HPDE6-E6E7 (cell line): ENCODE data around the gene CELA1.

Experiments
- DNase-seq: peaks from one replicate; pipeline ENCODE4 v3.0.0; 2011; ENCODE audit warnings: missing footprints; ENCODE audit errors: extremely low spot score

Gene CELA1

DNA sequence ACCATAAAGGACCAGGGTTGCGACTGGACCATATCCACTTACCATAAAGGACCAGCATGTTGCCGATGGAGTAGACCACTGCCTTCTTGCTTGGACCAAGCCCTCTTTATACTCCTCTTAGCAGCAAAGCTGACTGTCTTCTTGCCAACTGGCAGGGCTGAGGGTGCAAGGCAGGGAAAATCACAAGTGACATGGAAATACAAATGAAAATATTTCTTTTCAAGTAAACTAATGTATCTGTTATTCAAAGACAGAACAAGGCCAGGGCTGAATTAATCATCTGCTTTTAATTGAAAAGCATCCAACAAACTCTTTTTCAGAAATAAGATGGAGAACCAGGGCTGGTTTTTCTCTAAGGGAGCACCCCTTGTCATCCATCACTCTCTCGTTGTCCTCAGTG, at the start of gene CELA1:
Gene CELA1 (minus strand): TSS at position 99 of the 400 bp plus-strand sequence. CDS start 41 bp downstream, at position 58.
- DNase-seq: no peak

DNA sequence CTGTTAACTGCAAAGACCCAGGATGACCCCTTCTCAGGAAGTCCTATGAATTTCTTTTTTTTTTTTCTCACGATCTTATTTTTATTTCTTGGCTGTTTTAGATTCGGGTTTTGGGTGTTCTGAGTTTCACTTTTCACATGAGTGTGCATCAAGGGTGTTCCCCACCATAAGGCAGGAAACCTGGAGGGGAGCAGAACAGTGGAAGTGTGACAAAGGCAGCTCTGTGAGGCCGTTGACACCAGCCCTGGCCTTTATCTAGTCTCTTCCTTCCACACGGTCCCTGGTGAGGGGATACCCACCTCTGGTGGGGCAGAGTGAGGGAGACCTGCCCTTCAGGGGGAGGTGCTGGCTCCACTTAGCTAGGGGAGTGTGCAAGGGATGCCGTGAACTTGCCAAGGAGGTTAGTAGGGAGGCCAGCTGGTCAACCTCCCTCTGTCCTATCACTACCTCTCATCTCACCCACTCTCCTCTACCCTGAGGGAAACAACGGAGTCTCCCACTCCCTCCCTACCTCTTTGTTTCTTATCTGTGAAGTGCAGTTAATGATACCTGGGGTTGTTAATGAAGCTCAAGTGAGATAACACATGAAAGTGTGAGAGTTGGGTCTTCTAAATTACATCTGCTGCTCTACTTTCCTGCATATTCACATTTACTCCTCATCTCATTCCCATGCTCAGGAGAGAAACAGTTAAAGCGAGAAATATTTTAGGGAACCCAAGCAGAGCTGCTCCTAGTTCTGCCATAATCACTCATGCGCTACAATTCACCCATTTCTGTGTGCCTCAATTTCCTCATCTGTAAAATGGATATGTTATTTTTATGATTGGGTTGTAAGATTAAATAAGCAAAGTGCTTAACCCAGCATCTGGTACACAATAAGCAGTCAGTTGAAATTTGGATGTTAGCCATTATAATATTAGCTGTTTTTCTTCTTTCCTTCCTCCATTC, 49.1 kb upstream of the CELA1 start:
- DNase-seq: no peak

DNA sequence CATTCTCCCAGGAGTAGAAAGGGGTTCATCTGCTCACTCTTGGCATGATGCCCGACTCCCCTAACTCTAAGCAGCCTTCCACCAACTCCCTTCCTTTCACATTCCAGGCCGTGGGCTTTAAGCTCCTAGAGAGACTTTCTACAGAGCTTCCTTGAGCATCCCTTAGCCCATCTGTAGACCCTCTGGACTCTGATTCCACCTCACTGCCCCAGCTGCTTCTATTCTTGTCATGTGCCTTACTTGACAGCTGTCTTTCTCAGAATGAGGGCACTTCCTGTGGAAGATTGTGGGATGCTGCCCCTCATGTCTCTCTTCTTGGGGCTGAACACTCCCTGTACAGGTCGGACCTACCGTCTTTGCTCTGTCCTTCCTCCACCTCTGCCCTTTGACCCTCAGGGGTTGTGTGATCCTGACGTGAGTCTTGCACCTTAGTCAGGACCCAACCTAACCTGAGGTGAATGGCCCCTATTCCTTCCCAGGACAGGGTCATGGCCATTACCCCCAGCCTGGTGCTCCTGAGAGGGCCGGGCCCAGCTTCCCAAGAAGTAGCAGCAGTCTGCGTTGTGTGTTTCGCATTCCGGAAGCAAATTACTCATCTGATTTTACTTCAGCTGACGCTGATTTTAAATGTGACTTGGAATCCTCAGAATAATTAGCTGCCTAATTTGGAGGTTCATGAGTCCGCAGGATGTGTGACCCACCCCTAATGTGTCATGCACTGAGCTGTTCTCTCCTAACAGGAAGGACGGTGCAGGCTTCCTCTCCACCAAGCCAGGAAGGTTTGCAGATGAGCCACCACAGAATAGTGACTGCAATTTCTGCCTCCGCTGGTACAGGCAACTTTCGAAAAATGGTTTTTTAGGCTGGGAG, 47.4 kb upstream of the CELA1 start:
- peak; percentile 74 for DNase-seq

DNA sequence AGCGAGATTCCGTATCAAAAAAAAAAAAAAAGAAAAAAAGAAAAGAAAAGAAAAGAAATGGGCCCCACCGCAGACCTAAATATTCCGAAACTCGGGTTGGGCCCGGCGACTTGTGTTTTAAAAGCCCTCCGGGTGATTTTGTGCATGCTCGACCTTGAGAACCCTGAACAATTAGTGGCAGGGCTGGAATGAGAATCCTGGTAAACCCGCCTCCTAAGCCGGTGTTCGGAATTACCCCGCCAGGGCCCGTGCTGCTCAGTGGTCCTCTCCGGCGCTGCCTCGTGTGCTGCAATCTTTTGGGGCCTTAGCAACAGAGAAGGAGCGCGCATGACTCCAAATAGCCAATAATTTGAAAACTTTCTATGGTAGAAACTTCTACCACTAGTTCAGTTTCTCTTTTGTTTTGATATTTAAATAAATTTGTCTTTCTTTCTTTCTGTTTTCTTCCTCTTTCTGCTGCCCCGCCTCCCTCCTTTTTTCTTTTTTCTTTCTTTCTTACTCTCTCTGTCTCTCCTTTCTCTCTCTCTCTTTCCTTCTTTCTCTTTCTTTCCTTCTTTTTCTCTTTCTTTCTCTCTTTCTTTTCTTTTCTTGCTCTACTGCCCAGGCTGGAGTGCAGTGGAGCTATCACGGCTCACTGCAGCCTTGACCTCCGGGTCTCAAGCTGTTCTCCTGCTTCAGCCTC, 46.2 kb upstream of the CELA1 start:
- DNase-seq: no peak

DNA sequence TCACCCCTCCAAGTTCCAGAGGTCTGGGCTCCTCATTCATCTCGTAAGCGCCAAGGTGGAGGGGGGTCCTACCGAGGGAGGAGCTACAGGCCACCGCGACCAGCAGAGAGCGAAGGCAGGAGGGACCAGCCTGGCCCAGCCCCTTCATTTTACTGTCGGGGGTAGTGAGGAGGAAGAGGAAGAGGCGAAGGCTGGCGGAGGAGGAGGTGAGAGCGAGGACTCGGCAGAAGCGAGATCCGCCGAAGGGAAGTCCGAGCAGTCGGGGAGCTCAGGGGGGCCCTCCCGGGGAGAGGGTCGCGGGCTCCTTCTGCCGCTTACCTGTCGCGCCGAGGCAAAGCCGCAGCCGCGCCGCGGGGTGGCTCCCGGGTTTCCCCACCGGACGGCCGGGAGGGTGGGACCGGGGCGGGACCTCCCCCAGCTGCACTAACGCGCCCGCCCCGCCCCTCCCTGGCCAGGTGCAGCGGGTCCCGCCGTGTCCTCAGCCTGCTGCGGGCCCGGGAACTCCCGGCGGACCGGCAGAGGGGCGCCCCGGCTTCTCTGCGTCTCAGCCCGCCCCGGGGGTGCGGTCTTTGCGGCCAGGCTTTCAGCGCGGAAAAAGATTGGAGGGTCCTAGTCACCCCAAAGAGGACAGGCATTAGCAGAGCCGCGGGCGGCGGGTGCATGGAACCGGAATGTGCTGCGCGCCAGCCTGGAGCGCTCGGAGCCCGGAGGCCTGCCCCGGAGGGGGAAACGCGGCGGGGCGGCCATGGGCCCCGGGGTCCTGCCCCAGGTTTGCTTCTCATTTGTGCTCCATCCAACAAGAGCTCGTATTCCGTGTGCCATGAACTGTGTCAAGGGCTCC, 45.0 kb upstream of the CELA1 start, which contains the start of gene GALNT6:
Gene GALNT6 (minus strand): TSS at position 124 of the 841 bp plus-strand sequence. CDS start 11,625 bp downstream, outside the sequence.
- DNase-seq: peak; percentile 45

DNA sequence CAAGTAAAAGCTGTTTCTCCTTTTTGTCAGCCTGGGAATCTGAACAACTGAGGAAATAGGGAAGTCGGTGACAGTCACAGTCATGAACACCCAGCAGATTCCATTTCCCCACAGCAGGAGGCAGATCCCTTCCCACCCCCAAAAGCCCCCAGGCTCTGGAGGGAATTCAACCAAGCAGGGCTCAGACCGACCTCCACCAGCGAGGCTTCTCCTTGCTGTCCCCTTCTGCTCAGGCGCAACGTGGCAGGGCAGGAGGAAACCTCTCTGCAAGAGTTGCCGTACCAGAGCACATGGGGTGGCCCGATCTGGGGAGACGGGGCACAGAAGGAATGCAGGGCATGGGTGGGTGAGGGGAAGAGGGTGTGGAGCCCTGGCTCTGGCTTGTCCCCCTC, 44.4 kb upstream of the CELA1 start:
- no peak for DNase-seq

DNA sequence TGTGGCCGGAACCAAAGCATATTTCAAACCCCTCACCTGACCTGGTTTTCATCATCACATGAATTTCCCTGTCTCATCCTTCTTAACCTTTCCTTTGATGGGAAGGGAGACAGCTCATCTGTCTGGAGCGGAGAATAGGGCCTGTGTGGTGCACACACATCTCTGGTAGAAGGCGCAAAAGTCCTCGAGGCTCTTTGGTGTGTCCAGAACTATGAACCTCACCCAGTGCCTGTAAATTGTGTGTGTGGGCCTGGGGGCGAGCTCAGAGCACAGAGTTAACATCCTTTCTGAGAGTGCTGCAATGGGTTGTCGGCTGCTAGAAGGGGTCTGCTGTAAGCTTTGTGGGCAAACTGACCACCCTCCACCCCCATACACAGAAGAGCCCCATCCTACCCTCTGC, 44.0 kb upstream of the CELA1 start:
- no peak for DNase-seq

DNA sequence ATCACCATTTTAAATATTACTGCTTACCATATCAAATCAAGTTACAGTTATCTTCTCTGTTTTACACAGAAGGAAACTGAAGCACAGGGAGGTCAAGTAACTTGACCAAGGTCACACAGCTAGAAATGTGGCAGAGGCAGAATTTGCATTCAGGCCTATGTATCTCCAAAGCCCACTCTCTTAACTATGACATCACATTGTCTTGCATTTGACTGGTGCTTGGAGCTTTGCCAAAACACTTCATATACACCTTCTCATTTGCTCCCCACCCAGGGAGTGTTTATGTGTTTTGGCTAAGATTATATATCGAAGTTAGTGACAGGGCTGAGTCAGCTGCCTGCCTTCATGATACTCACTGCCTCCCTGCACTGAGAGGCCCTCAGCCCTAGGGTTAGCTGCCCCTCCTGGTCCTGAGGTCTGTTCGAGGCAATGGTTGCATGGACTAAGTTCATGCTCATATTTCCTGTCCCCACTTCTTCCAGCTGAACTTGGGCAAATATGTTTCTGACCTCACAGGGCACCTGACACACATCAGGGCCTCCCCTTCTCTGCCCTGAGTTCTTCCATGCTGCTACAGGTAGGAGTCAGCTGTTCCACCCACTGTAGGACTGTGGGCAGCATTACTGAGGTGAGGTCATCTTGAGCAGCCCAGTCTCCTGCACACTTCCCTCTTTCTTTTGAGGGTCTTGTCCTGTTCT, 43.0 kb upstream of the CELA1 start:
- DNase-seq: no peak

DNA sequence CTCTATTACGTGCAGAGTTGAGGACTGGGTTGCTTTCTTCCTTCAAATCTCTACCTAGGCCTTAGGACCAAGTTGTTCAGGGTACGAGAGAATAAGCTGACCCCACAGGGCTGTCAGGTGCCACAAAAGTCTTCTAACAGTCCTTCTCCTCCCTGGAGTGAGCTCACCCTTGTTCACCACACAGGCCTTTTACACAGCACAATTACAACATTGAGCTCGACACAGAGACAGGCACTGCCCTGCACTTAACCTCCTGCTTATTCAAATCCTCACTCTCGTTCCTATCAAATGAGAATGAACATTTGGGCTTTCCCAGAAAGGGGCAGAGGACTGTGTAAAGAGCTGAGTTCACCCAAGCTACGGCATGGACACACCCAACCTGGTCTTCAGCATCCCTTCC, 42.4 kb upstream of the CELA1 start:
- no peak for DNase-seq

DNA sequence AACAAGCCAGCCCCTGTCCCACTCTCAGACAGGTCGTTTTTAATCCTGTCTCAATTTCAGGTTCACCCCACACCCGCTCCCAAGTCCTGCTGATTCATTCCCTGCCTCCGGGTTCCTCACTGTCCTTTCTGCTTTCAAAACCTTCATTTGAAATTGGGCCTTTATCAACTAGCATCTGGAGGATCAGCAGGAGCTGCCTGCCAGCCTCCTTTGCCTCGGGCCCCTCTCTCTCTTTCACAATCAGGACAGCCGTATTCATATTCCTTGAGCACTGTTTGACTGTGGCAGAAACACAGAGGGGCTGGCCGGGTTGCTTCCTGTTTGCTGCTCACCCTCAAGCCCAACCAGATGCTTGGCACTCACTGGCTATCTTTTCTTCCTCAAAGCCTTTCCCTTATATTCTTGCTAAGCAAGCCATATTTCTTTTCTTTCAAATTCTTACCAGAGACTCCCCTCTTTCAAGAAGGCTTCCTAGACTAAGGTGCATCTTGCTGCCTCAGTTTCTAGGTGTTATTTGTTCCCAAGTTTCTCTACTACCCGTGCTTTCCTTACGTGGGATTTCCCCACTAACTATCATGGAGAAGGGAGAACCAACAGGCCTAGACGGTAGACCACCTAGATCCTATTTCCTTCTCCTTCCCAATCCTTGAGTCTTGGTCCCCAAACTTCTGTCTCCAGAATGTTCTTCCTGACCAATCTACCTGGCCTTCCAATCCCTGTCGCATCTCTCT, 41.8 kb upstream of the CELA1 start:
- peak; percentile 31 for DNase-seq

DNA sequence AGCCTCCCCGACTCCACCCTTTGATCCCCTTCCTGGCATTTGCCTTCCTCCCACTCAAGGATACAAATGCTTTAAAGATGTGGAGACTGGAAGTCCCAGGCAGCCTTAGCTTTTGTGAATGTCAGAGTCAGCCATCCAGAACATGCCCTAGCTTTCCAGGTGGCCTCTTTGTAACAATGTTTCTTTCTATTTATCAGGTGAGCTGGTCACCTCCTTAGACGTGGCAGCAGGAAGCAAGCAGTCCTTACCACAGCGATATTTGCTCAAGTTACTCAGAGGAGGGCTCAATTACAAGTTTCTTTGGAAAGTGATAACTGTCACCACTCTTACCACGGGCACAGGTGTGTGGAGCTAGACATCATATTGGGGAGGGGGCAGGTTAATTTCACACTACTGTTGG, 39.9 kb upstream of the CELA1 start:
- no peak for DNase-seq

DNA sequence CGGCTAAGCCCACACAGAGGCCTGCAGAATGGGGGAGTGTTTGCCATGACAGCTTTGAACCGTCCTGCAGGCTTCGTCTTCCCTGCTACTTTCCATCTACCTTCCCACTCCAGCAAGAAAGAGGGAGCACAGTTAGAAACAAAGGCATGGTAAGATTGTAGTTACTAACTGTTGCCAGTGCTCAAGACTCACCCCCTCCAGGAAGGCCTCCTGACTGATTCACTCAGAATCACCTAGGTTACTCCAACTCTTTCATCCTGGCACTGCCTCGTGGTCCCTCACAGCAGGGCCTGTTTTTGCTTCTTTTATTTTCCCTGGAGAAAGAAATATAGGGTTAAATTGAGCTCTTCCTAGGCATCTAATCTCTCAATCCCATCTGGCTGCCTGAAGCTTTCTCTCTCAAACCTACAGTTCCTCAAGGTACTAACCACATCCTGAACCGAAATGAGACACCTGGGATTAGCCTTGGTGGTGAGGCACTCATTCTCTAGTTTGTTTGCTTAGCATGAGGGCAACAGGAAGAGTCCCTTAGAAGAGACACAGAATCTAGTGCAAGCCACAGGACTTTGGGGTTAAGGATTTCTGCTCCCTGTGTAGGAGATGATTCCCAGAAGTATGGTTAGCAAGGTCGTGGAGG, 36.9 kb upstream of the CELA1 start:
- DNase-seq: no peak

DNA sequence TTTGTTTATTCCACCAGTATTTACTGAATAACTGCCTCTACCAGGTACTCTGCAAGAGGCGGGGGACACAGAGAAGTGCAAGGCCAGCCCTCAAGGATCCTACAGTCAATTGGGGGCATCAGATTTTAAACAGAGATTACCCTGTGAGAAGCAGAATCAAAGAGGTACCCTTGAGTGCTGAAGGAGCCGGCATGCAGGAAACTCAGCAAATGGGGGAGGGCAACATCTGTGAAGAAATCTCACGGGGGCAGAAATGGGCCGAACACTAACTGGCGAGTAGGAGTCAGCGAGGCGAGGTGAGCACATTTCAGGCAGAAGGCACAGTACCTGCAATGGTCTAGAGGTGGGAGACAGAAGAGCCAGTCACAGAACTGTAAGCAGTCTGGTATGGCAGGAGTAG, 35.7 kb upstream of the CELA1 start:
- DNase-seq: no peak

DNA sequence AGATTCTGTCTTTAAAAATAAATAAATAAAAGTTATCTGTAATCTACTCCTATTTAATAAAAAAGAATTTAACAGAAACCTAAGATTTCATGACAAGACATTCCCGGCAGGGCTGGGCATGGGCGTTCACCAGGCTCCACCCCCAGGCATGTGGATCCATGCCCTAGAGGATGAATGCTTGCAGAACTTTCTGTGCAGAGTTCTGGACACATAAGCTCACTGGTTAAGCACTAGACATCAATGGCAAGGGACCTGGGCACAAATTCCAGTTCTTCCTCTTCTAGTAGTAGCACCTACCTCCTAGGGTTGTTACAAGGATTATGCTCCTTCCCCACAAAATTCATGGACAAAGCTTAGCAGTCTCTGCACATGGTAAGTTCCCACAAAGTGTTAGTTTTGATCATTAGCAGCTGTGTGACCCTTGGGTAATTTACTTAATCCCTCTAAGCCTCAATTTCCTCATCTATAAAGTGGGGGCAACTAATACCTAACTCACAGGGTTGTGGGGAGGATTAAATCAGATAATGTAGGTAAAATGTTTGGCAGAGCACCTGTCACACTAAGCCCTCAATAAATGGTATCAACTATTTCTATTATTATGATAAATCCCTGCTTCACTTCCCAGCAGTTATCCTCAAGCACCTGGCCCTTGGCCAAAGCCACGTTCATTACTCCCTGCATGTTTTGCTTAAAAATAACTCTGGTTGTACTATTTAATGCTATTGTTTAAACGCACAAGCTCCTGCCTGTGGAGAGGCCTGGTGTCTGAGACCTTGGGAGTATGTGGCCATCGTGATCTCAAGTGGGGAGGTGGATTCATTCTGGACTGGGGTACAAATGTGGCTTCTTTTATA, 35.0 kb upstream of the CELA1 start:
- DNase-seq: no peak

DNA sequence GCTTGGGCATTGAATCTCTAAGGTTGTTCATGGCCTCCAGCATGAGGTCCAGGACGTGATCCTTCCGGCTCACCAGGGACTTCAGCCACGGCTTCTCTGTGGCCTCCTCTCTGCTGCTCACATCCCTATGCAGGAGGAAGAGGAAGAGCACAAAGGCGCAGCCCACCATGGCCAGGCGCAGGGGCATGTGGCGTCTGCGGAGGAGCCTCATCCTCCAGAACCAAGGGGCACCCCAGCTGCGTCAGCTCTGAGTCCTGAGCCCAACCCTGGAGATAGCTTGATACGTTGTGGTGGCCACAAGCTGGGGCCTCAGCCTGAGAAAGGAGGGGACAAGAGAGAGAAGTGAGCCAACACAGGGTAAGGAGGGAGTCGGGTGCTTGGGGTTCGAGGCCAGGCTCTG, 33.1 kb upstream of the CELA1 start:
- no peak for DNase-seq

DNA sequence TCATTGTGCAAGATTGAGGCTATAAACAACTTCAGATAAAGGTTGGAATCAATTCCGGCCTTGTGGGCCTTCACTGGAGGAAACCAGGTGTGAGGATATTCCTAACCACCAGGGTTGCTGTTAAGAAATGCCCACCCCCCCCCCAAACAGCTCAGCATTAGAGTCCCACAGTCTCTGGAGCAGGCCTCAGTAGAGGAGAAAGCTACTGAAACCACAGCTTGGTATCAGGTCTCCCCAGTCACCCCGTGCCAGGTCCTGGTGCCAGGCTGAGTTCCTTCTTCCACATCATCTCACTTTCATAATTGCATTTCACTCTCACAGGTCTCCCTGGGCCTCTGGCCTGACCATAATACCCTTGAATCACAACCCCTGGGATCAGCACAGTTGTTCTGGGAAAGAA, 32.3 kb upstream of the CELA1 start:
- no peak for DNase-seq

DNA sequence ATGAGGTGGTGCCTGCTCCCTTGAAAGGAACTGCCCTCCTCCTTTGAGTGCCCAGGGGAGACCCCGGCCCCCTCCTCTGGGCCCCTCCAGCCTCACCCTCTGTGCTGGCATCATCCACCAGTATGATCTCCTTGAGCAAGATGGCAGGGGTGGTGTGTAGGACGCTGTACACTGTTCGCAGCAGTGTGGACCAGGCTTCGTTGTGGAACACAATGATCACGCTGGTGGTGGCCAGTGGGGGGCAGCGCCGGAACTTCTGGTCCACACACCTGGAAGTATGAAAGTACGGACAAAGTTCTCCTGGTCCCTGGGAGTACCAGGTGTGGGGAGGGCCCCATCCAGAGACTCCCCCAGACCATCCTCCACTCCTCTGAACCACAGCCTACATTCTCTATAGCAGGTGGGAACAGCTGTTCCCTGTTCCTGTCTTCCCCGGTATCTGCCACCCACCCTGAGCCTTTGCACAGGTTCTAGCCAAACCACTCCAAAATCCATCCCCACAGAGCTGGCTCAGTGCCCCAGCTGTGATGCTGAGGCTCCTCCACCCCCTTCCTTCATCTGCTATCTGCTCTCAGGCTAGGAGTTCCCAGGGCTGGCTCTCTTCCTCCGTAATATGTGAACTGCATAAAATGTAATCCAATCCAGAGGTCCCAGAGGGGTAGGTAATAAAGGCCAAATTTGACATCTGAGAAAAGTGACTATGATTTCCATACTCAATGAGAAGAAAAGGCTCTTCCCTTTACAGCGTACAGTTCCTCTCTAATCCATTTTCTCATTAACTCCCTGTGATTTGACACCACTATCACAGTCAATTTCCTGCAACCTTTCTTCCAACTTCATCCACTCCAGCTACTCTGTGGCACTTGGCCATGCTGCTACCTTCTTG, 30.9 kb upstream of the CELA1 start:
- no peak for DNase-seq
